Muscle of leg (tissue), 11 donors: Measurements from ENCODE around the gene SLTM. TPM values are rescaled to one million over a fixed set of nuclear protein-coding genes. Genes with fewer than 3 reads are reported as not detected.
"Not testable (repeated sequence)": the region's sequence is repeated elsewhere in the genome, so short reads cannot be mapped to it uniquely, and the experiment has no call there.

ENCODE experiments used
- DNase-seq: peaks from one replicate; pipeline ENCODE4 v3.0.0; 2013
- H3K27ac ChIP-seq: one replicate; pipeline ENCODE4 v1.5.1; 2013; ENCODE audit warnings: mild to moderate bottlenecking, low read length, control low read depth
- H3K27me3 ChIP-seq: one replicate; pipeline ENCODE4 v1.6.1; 2013; ENCODE audit warnings: low read length; ENCODE audit not compliant: control insufficient read depth, insufficient read depth
- H3K36me3 ChIP-seq: one replicate; pipeline ENCODE4 v1.6.1; 2013; ENCODE audit warnings: low read length; ENCODE audit not compliant: control insufficient read depth, insufficient read depth
- H3K4me1 ChIP-seq: one replicate; pipeline ENCODE4 v1.6.1; 2013; ENCODE audit warnings: low read length; ENCODE audit not compliant: control insufficient read depth, insufficient read depth
- H3K4me3 ChIP-seq: one replicate; pipeline ENCODE4 v1.5.1; 2013; ENCODE audit warnings: low read length, control low read depth
- H3K9me3 ChIP-seq: replicated peaks from 2 replicates; pipeline ENCODE4 v1.6.1; 2013; ENCODE audit warnings: low read depth, low read length; ENCODE audit not compliant: control insufficient read depth
- WGBS: methylation state at CpG from one replicate; pipeline ENCODE4 v1.1.5; 2013; ENCODE audit warnings: missing lambda C conversion rate; ENCODE audit not compliant: insufficient coverage; 5-methylcytosine and 5-hydroxymethylcytosine counted together
- polyA plus RNA-seq, 8 donors: library from polyadenylated mRNA; unstranded; fragments of 120-200 nt; gene quantifications; one replicate each; pipeline versions ENCODE4 v1.2.1 to v1.2.3, GENCODE V29; 2013; ENCODE audit warnings: inconsistent platforms in 1 of 8, low replicate concordance in 1 of 8; ENCODE audit not compliant: insufficient read length in 8 of 8, insufficient read depth in 1 of 8
- total RNA-seq: library from RNA; stranded (reverse); fragments of 120-200 nt; gene quantifications from one replicate; pipeline ENCODE4 v1.2.4, GENCODE V29; 2013

Gene SLTM
- total and polyA plus RNA-seq, 9 donors, result 53.0 to 76.8 (median 58.5) TPM

DNA sequence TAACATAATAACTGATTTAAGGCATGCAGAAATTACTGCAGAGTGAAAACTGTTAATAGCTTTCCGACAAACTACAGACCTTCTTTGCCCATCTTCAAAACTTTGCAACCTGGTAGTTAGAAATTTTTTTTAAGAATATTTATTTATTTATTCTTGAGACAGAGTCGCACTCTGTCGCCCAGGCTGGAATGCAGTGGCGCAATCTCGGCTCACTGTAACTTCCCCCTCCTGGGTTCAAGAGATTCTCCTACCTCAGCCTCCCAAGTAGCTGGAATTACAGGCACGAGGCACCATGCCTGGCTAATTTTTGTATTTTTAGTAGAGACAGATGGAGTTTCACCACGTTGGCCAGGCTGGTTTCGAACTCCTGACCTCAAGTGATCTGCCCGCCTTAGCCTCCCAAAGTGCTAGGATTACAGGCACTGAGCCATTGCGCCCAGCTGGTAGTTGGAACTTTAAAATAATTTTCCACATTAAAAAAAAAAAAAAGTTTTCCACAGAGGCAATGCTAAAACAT, 15.8 kb downstream of the SLTM start:
- not testable (repeated sequence) for H3K4me1 ChIP-seq, H3K27me3 ChIP-seq, H3K4me3 ChIP-seq, H3K36me3 ChIP-seq, DNase-seq, H3K27ac ChIP-seq, H3K9me3 ChIP-seq
- 82% methylated on average over 3 of the region's 10 CpGs for WGBS

DNA sequence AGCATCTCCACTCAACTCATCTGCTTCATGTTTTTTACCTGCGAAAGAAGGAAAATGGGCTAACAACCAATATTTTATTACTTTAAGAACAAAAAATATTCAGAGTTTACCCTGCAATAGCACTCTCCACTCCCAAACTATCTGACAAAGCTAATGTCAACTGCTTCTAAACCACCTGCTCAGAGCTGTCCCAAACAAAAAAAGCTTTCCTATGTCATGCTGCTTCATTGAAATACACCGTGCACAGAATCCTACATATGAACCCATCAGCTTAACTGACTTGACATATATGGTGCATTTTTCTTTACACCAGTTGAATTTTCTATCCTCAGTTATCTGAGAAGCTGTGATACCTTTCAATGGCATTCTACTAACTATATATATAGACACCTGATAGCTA, 16.5 kb downstream of the SLTM start:
- H3K27me3 ChIP-seq, result no peaks in the 10 kb centered on the region
- H3K36me3 ChIP-seq, result peaks cover 9% of the 10 kb centered on the region
- H3K9me3 ChIP-seq, result no peaks in the 10 kb centered on the region
- no peak overlapping the region for H3K27ac ChIP-seq
- DNase-seq, result no peak
- no peaks in the 10 kb centered on the region for H3K4me1 ChIP-seq
- 93% methylated on average over 2 of the region's 2 CpGs for WGBS
- H3K4me3 ChIP-seq, result no peak overlapping the region

DNA sequence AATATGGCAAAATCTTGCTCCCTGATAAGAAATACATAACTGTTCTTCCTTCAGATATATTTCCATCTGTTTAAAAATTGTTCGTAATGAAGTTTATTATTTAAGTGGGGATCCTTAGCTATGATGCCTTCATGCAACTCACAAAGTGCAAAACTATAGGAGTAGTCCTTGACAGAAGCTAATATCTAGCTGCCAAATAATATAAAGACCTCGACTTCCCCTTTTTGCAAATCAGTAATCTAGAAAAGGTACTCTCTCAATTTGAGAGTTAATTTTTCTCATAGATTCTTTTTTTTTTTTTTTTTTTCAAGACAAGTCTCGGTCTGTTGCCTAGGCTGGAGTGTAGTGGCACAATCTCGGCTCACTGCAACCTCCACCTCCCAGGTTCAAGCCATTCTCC, 23.0 kb downstream of the SLTM start:
- WGBS, result no CpG with 5 or more reads among the region's 4 CpGs
- Histone ChIP-seq H3K27ac (no peak overlapping the region), H3K27me3 (no peaks in the 10 kb centered on the region), H3K36me3 (peaks cover 14% of the 10 kb centered on the region), H3K4me1 (no peaks in the 10 kb centered on the region), H3K9me3 (no peaks in the 10 kb centered on the region), H3K4me3 (no peak overlapping the region)
- DNase-seq, result no peak

DNA sequence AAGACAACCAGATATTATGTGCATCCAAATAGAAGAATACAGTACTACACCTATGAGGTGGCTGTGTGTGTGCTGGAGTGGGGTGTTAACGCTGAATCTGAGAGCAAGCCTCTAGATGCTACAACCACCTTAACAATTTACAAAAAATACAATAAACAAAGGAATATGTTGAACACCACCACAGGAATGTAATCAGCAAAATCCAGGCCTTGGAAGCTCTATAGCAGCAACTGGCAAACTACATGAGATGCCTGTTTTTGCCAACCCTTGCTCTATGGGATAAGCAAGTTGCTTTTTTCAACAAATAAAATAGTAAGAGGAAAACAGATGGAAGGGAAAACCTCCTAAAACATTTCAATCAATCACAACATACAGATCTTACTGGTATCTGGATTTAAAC, 23.9 kb downstream of the SLTM start:
- Histone ChIP-seq H3K27me3 (no peaks in the 10 kb centered on the region), H3K4me3 (no peak overlapping the region), H3K36me3 (peaks cover 14% of the 10 kb centered on the region), H3K27ac (no peak overlapping the region), H3K4me1 (no peaks in the 10 kb centered on the region), H3K9me3 (no peaks in the 10 kb centered on the region)
- WGBS, result no CpG with 5 or more reads among the region's 1 CpG
- no peak for DNase-seq

DNA sequence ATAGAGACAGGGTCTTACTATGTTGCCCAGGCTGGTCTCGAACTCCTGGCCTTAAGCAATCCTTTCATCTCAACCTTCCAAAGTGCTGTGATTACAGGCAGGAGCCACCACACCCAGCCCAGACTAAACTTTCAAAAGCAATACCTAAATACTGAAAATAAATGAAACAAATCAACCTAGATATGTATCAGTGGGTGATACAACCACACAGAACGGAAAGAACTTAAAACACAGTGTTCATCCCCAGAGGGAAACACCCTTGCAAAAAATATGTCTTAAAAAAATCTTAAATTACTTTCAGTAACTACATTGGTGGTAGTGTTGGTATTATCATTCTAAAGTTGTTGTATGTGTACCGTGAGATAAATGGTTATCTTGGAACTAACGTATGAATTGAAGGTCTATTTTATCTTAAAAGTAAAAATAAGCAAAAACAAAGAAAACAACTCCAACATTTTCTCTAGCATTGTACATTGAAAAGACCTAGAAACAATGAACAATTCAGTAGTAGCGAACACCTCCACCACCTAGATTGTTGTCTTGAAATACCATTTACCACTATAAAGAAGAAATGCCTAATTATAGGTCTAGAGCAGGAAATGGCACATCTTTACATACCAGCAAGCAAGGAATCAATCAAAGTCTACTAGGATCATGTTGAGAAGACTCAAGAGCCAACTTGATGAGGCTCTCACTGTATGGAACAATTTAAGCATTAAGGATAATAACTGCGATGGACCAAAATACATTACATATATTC, 24.7 kb downstream of the SLTM start:
- H3K36me3 ChIP-seq, result peaks cover 15% of the 10 kb centered on the region
- no peaks in the 10 kb centered on the region for H3K4me1 ChIP-seq

DNA sequence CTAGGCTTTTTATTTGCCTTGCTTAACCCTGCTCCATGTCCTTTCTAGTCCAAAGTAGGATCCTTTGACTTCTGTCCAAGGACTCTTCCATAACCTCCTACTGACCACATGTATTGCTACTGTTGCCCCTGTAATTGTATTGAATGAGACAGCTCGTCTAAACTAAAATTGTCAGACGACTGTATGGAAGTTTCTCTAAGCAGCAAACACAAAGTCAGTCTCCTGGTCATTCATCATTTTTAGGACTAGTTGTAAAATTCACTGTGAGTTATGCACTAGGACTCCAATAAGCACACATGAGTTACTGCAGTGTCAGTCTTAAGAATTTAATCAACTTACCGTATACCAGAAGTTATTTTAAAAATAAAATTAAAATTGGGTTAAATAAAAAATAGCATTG, 32.8 kb downstream of the SLTM start:
- Histone ChIP-seq H3K4me1 (no peaks in the 10 kb centered on the region), H3K4me3 (no peak overlapping the region), H3K27ac (no peak overlapping the region), H3K27me3 (no peaks in the 10 kb centered on the region), H3K9me3 (no peaks in the 10 kb centered on the region), H3K36me3 (peaks cover 21% of the 10 kb centered on the region)
- no peak for DNase-seq
- WGBS, result no CpG with 5 or more reads among the region's 3 CpGs

More for the DNA sequence above, 24.7 kb downstream of the SLTM start:
- no peak for DNase-seq
- H3K27me3 ChIP-seq, result no peaks in the 10 kb centered on the region
- no peak overlapping the region for H3K27ac ChIP-seq
- no peaks in the 10 kb centered on the region for H3K9me3 ChIP-seq
- WGBS, result no CpG with 5 or more reads among the region's 6 CpGs
- H3K4me3 ChIP-seq, result no peak overlapping the region

DNA sequence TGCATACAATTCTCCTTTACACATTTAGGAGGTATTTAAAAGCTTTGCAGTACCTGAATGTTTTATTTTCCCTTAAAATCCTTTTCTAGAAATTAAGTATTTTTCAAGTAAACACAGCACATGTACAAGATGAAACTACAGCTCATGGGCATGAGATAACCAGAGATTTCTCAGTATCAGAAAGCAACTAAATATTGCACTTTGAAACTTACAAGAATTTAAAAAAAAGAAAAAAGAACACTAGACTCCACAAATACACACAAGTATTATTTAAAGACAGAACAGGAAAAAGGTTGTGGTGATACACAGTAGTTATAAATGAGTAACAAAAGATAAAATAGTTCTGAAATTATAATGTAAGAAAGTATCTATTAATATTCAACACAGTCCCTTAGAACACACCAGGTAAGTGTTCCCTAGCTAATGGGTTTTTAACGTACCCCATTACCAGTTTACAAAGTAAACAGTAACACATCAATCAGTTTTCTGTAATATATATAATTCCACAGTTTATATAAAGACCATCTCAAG, 35.3 kb downstream of the SLTM start:
- no peak overlapping the region for H3K4me3 ChIP-seq
- no CpG with 5 or more reads among the region's 1 CpG for WGBS

DNA sequence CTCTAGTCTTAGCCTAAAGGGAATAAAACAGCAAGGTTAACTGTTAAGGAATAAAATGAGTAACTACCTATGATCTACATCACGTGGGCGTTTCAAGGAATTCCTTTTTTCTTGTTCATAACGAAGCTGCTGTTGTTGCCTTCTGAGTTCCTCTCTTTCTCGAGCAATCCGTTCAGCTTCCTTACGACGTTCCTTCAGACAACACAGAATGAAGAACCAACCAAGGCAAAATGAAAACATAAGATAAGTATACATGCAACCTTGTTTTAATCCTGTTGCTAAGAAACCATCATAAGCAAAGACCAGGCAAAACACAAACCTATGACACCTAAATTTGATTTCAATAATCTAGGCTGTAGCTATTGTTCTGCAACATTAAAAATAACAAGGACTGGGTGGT, 44.1 kb downstream of the SLTM start:
- H3K9me3 ChIP-seq, result no peaks in the 10 kb centered on the region
- no peaks in the 10 kb centered on the region for H3K27me3 ChIP-seq
- no peaks in the 10 kb centered on the region for H3K4me1 ChIP-seq
- no peak overlapping the region for H3K4me3 ChIP-seq
- H3K27ac ChIP-seq, result no peak overlapping the region
- H3K36me3 ChIP-seq, result peaks cover 36% of the 10 kb centered on the region
- 83% methylated on average over 3 of the region's 7 CpGs for WGBS
- no peak for DNase-seq

More for the DNA sequence above, 35.3 kb downstream of the SLTM start:
- no peaks in the 10 kb centered on the region for H3K4me1 ChIP-seq
- H3K9me3 ChIP-seq, result no peaks in the 10 kb centered on the region
- H3K36me3 ChIP-seq, result peaks cover 25% of the 10 kb centered on the region
- no peak overlapping the region for H3K27ac ChIP-seq
- no peaks in the 10 kb centered on the region for H3K27me3 ChIP-seq
- DNase-seq, result no peak

DNA sequence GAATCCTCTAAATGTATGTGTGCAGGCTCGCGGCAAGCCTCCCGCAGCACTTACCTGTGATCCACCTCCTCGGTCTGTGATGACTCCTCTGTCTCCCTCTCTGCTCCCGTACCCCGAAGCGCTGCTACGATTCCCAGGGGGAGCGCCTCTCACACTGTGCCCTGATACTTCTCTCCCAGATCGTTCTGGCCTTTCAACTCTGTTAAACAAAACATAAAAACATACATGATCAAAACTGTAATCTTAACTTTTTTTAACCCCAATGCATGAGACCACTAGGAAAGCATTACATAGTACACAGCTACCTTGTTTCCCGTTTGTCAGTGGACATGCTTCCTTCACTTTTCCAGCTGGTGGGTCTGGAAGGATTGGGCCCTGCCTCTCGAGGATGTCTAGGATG, 46.6 kb downstream of the SLTM start:
- H3K36me3 ChIP-seq, result peaks cover 47% of the 10 kb centered on the region
- no peaks in the 10 kb centered on the region for H3K9me3 ChIP-seq
- 97% methylated on average over 10 of the region's 12 CpGs for WGBS

DNA sequence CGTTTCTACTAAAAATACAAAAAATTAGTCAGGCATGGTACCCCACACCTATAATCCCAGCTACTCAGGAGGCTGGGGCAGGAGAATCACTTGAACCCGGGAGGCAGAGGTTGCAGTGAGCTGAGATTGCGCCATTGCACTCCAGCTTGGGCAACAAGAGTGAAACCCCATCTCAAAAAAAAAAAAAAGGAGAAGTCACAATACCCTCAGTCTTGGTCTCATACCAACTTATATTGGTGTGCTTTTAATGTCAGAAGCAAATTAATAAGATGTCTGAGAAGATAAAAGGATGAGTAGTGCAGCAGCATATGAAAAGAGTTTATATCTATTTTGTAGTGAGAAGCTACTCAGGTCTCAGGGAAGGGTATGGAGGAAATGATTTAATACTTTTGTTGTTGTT, 49.6 kb downstream of the SLTM start:
- no CpG with 5 or more reads among the region's 3 CpGs for WGBS
- peaks cover 64% of the 10 kb centered on the region for H3K36me3 ChIP-seq
- not testable (repeated sequence) for H3K27ac ChIP-seq, H3K4me1 ChIP-seq, DNase-seq, H3K9me3 ChIP-seq, H3K27me3 ChIP-seq, H3K4me3 ChIP-seq

More for the DNA sequence above, 46.6 kb downstream of the SLTM start:
- Histone ChIP-seq H3K27ac (no peak overlapping the region), H3K4me3 (no peak overlapping the region), H3K27me3 (no peaks in the 10 kb centered on the region), H3K4me1 (no peaks in the 10 kb centered on the region)
- DNase-seq, result no peak
